Measurements from ENCODE around the gene KLRK1.
"Not testable (repeated sequence)": the region's sequence is repeated elsewhere in the genome, so short reads cannot be mapped to it uniquely, and the experiment has no call there.

Gene KLRK1

GRCh38 chr12:10389904-10390303 lies at the start of gene KLRK1:
KLRK1 (minus strand) TSS chr12:10390041; CDS start chr12:10388810, 1,231 bp downstream.
- peak in 1 of 2 donors; percentile 57 for DNase-seq

GRCh38 chr12:10437601-10438000 lies 47.8 kb upstream of the KLRK1 start:
- not testable (repeated sequence) for DNase-seq

GRCh38 chr12:10435816-10436215 lies 46.0 kb upstream of the KLRK1 start, which contains the start of gene KLRC2:
KLRC2 (minus strand) TSS chr12:10436010; CDS start chr12:10435986, 24 bp downstream.
- not testable (repeated sequence) for DNase-seq

GRCh38 chr12:10430623-10431022 lies 40.8 kb upstream of the KLRK1 start:
- DNase-seq, result not testable (repeated sequence)

GRCh38 chr12:10425938-10426337 lies 36.1 kb upstream of the KLRK1 start:
- not testable (repeated sequence) for DNase-seq

GRCh38 chr12:10424260-10424899 lies 34.5 kb upstream of the KLRK1 start:
- not testable (repeated sequence) for DNase-seq

- not testable (repeated sequence) for DNase-seq
Measured at GRCh38 chr12:10422159-10422558, 32.3 kb upstream of the KLRK1 start.

GRCh38 chr12:10420334-10420733 lies 30.5 kb upstream of the KLRK1 start, which contains the start of gene KLRC3:
KLRC3 (minus strand) TSS chr12:10420595; CDS start chr12:10420550, 45 bp downstream.
- DNase-seq, result not testable (repeated sequence)

GRCh38 chr12:10409392-10409791 lies 19.6 kb upstream of the KLRK1 start, which contains the start of gene KLRC4:
KLRC4 (minus strand) TSS chr12:10409757; CDS start chr12:10409575, 182 bp downstream.
- DNase-seq, result peak; percentile 20 to 54

GRCh38 chr12:10408842-10409241 lies 19.0 kb upstream of the KLRK1 start:
- no peak for DNase-seq

- peak in 1 of 2 donors; percentile 55 for DNase-seq
Measured at GRCh38 chr12:10406725-10407124, 16.9 kb upstream of the KLRK1 start.

- DNase-seq, result no peak
Measured at GRCh38 chr12:10405294-10405693, 15.5 kb upstream of the KLRK1 start.

GRCh38 chr12:10404798-10405197 lies 15.0 kb upstream of the KLRK1 start:
- no peak for DNase-seq

GRCh38 chr12:10400829-10401228 lies 11.0 kb upstream of the KLRK1 start:
- no peak for DNase-seq

GRCh38 chr12:10398168-10398567 lies 8.3 kb upstream of the KLRK1 start:
- no peak for DNase-seq

- peak; percentile 49 to 78 for DNase-seq
Measured at GRCh38 chr12:10397296-10397695, 7.5 kb upstream of the KLRK1 start.

- DNase-seq, result not testable (repeated sequence)
Measured at GRCh38 chr12:10396176-10396575, 6.3 kb upstream of the KLRK1 start.

GRCh38 chr12:10395390-10395998 lies 5.7 kb upstream of the KLRK1 start:
- peak; percentile 56 to 85 for DNase-seq

GRCh38 chr12:10394531-10395152 lies 4.8 kb upstream of the KLRK1 start:
- DNase-seq, result peak; percentile 76 to 80

GRCh38 chr12:10393291-10393690 lies 3.5 kb upstream of the KLRK1 start:
- no peak for DNase-seq

- DNase-seq, result peak; percentile 71 to 72
Measured at GRCh38 chr12:10392394-10392930, 2.6 kb upstream of the KLRK1 start.

GRCh38 chr12:10390991-10391390 lies 1.1 kb upstream of the KLRK1 start:
- DNase-seq, result not testable (repeated sequence)
